Measurements from ENCODE around the gene LIME1.
"Not testable (repeated sequence)": the region's sequence is repeated elsewhere in the genome, so short reads cannot be mapped to it uniquely, and the experiment has no call there.

LIME1 gene

GRCh38 chr20:63775096-63775978 is 38.9 kb downstream of the LIME1 start:
- DNase-seq = no peak

DNA sequence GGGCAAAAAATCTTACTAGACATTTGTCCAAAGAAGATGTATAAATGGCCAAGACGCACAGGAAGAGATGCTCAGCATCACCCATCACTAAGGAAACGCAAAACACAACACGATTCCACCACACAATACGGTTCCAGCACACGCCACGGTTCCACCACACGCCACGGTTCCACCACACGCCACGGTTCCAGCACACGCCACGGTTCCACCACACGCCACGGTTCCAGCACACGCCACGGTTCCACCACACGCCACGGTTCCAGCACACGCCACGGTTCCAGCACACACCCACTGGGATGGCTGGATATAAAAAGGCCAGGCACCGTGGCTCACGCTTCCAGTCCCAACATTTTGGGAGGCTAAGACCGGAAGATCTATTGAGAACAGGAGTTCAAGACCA is 40.4 kb downstream of the LIME1 start:
- not testable (repeated sequence) for DNase-seq

- DNase-seq = no peak
Measured at GRCh38 chr20:63777614-63778013, 41.1 kb downstream of the LIME1 start.

DNA sequence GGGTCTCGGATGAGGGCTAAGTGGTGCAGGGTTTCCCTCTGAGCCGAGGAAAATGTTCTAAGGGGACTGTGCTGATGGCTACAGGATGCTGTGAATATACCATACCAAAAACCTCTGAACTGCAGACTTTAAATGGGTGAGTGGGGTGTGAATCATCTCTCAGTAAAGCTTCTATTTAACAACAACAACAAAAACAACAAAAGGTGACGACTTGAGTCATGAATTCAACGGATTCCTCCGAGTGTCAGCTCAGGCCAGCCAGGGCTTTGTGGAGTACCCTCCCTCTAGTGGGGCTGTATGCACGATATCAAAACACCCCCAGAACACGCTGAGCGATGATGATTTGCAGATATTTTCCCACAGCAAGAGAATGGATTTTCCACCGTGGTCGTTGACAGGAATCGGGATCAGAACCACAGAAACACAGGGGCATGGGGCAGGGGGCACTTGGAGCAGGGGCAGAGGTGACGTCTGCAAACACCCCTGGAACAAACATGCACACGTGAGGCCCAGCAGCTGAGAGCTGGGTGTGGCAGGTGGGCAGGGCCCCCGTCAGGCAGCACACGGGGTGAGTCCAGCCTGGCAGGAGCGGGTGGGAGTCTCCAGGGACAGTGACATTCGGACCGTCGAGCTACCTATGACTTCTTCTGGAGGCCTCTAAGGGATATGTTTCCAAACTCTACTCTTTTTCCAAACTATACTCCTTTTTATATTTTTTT is 41.7 kb downstream of the LIME1 start:
- no peak for DNase-seq

DNA sequence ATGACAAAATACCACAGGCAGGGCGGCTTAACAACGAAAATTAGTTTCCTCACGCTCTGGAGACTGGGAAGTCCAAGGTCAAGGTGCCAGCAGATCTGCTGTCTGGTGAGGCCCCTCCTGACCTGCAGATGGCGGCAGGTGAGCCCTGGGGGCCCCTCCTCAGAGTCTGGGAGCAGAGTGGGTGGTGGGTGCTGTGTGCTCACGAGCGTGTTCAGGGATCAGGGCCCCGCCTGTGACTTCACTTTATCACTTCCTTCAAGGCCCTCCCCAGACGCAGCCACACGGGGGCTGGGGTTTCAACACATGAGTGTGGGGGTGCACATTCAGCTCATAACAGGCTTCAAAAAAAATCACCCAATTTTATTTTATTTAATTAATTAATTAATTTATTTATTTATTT is 42.4 kb downstream of the LIME1 start:
- DNase-seq = no peak

DNA sequence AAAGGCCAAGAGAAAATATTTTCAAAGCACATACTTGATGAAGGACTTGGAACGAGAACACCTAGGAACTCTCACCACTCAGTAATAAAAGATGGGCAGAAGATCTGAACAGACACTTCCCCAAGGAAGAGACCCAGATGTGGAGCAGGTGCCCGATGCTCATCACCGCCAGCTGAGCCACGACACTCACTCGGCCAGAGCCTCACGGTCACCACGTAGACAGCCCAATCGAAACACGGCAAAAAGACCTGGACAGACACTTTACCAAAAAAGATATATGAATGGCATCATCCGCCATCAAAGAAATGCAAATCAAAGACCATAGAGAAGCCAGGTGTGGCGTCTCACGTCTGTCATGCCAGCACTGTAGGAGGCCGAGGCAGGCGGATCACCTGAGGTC is 44.7 kb downstream of the LIME1 start:
- DNase-seq = no peak

DNA sequence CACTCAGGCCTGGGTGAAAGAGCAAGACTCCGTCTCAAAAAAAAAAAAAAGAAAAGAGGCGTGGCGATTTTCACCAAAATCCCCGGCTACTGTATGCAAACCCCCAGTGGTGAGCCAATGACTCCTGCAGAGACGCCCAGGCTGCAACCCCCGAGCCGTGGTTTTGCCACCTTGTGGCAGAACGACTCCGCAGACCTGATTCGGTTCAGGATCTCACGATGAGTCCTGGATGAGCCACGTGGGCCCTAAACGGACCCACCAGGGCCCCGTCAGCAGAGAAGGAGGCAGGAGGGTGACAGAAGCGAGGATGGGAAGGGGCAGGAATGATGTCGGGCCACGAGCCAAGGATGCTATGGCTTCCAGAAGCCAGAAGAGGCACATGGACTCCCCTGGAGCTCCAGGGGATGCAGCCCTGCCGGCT is 45.6 kb downstream of the LIME1 start:
- DNase-seq = no peak

GRCh38 chr20:63782521-63782971 is 46.1 kb downstream of the LIME1 start:
- no peak for DNase-seq

DNA sequence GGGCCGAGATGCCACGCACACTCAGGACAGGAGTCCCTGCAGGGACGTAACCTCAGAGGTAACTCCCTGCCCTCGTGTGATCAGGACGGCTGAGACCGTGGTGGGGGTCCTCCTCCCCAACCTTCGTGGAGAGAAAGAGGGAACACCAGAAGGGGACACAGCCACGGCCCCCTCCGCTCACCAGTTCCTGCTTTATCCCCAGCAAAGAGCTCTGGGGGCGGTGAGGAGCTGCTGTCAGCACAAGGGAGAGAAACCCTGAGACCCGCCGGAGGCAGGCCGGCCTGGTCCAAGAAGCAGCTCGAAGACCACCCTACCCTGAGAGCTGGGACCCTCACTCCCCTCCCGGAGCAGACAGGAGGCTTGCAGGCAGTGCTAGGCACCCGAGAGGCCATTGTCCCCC is 47.5 kb downstream of the LIME1 start:
- no peak for DNase-seq

GRCh38 chr20:63785691-63786131 is 49.2 kb downstream of the LIME1 start:
- DNase-seq = no peak

DNA sequence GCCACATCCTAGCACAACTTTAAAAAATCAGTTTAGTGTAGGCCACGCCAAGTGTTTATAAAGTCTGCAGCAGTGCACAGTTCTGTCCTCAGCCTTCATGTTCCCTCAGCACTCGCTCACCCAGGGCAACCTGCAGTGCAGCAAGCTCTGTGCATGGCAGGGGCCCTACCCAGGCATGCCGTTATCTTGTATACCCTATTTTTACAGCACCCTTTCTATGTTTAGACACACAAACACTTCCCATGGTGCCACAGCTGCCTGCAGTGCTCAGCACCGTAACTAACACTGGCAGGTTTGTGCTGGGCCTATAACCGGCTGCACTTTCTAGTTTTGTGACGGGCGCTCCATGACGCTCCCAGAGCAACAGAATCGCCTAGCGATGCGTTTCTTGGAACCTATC is 50.8 kb downstream of the LIME1 start:
- no peak for DNase-seq

GRCh38 chr20:63787749-63788148 is 51.3 kb downstream of the LIME1 start:
- DNase-seq = no peak
